Gastrocnemius medialis (tissue), 4 donors: Measurements from ENCODE around the gene AOC2. TPM values are rescaled to one million over a fixed set of nuclear protein-coding genes. Genes with fewer than 3 reads are reported as not detected.
A peak's percentile ranks its signal among the peaks of the same experiment; 100 is the strongest.

Source experiments
- ATAC-seq, 2 donors: fragments of 150-250 bp; one replicate each; pipeline ENCODE4 v1.9.1; 2016
- DNase-seq, 2 donors: peaks; one replicate each; pipeline ENCODE4 v3.0.0-alpha.2; 2019
- H3K27ac ChIP-seq, 4 donors: fragments of 200-600 bp; sonication (generic); 1 replicate in 1 of 4; 2 replicates in 3 of 4; pipeline ENCODE4 v1.5.1; 2016 to 2018; ENCODE audit warnings: mild to moderate bottlenecking in 2 of 4, moderate library complexity in 1 of 4
- H3K27me3 ChIP-seq, 3 donors: fragments of 200-600 bp; sonication (generic) in 2 of 3; 1 replicate in 1 of 3; 2 replicates in 2 of 3; pipeline versions ENCODE4 v1.5.1 to v1.6.0; 2016 to 2019; ENCODE audit warnings: mild to moderate bottlenecking in 1 of 3, moderate library complexity in 1 of 3
- H3K36me3 ChIP-seq, 2 donors: fragments of 200-600 bp; sonication (generic) in 1 of 2; one replicate each; pipeline ENCODE4 v1.5.1; 2017 to 2018
- H3K4me1 ChIP-seq, 2 donors: fragments of 200-600 bp; sonication (generic) in 1 of 2; one replicate each; pipeline ENCODE4 v1.5.1; 2016 to 2017; ENCODE audit warnings: mild to moderate bottlenecking in 2 of 2
- H3K4me3 ChIP-seq, 4 donors: fragments of 200-600 bp; sonication (generic) in 3 of 4; 1 replicate in 1 of 4; 2 replicates in 3 of 4; pipeline ENCODE4 v1.5.1; 2016 to 2019; ENCODE audit warnings: mild to moderate bottlenecking in 2 of 4
- H3K9me3 ChIP-seq, 3 donors: fragments of 200-600 bp; sonication (generic) in 2 of 3; 1 replicate in 1 of 3; 2 replicates in 2 of 3; pipeline ENCODE4 v1.5.1; 2016 to 2019
- POLR2A ChIP-seq, 2 donors: fragments of 450-650 bp; IDR thresholded peaks; one replicate each; pipeline ENCODE4 v1.6.1; 2017; ENCODE audit warnings: antibody characterized with exemption in 2 of 2, mild to moderate bottlenecking in 2 of 2, moderate library complexity in 2 of 2
- in situ Hi-C, 4 donors: fragments of 200-750 bp; cut with MboI; loops; one replicate each; pipeline versions ENCODE4 v1.15.0 to v1.8.0; 2017; ENCODE audit warnings: low sequenced_read_pairs in 4 of 4
- intact Hi-C: fragments of 100-400 bp; cut with DNase I; formaldehyde crosslinking; loops from one replicate; pipeline ENCODE4 v1.15.1; 2023; ENCODE audit warnings: low total_unique reads
- total RNA-seq, 4 donors: library from RNA; depleted of rRNA; stranded (reverse); fragments of >200 nt; gene quantifications; one replicate each; pipeline versions ENCODE4 v1.1.0 to v1.2.3, GENCODE V29; 2016
- TF ChIP-seq, protein P1 (sequence below), 5 experiments: fragments of 450-650 bp in 3 of 5; fragments of 200-600 bp in 2 of 5; sonication (generic) in 2 of 5; IDR thresholded peaks in 4 of 5; conservative IDR thresholded peaks in 1 of 5; 1 replicate in 4 of 5; 2 replicates in 1 of 5; pipeline ENCODE4 v1.5.1; 2016 to 2019; ENCODE audit warnings: antibody characterized with exemption in 5 of 5, mild to moderate bottlenecking in 3 of 5, moderate library complexity in 3 of 5

Gene AOC2
- total RNA-seq, 4 donors from 2014 or later = 0.81 to 1.2 (median 1.0) TPM

DNA sequence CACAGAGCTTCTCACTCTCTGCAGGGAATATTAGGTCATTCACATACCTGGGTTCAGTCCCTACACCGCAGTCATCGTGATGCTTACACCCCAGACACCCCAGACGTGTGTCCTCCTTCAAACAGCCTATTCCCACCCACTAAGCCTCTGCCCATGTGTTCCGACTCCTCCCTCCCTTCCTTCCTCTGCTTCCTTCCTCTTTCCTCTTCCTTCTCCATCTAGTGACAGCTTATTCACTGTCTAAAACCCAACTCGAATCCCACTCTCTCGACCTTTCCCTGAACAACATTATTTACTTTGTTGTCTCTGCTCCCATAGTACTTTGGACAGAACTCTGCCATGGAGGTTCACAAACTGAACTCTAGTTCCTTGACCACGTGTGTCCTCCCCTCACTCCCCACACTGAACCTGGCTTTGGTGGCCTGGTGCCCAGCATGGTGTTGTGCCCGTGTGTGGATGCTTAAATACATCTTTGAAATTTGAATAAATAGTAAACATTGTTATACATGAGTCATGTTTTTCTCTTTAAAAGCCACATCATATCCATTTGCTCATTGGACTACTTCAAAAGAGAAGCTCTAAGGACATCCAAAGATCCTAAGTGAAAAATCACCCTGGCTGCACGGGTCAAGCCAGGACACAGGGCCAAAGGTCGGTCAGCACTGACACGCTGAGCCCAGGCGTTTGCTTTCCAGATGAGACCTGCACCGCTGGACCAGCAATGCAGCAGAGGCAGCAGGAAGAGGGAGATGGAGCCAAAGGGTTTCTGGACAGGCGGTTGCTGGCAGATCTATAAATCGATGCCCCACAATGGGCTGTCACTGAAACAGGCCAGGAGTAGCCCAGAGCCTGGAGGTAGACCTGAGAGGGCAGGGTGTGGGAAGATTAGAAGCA, 42.1 kb downstream of the AOC2 start:
- Histone ChIP-seq H3K27ac (no peak overlapping the region), H3K36me3 (no peaks in the 10 kb centered on the region), H3K4me1 (peaks cover 4 to 6% of the 10 kb centered on the region in 2 donors), H3K27me3 (no peaks in the 10 kb centered on the region), H3K4me3 (no peak overlapping the region), H3K9me3 (no peaks in the 10 kb centered on the region)
- intact Hi-C loops = no loop called here
- in situ Hi-C loops = no loop called here
- no peak for DNase-seq
- TF ChIP-seq POLR2A (IDR thresholded peaks at IDR 0.05) = no peak
- TF ChIP-seq, protein P1, sequence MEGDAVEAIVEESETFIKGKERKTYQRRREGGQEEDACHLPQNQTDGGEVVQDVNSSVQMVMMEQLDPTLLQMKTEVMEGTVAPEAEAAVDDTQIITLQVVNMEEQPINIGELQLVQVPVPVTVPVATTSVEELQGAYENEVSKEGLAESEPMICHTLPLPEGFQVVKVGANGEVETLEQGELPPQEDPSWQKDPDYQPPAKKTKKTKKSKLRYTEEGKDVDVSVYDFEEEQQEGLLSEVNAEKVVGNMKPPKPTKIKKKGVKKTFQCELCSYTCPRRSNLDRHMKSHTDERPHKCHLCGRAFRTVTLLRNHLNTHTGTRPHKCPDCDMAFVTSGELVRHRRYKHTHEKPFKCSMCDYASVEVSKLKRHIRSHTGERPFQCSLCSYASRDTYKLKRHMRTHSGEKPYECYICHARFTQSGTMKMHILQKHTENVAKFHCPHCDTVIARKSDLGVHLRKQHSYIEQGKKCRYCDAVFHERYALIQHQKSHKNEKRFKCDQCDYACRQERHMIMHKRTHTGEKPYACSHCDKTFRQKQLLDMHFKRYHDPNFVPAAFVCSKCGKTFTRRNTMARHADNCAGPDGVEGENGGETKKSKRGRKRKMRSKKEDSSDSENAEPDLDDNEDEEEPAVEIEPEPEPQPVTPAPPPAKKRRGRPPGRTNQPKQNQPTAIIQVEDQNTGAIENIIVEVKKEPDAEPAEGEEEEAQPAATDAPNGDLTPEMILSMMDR (IDR thresholded peaks at IDR 0.05 in 4 of 5, conservative IDR thresholded peaks at IDR 0.05 in 1 of 5) = no peak
- no peak for ATAC-seq

DNA sequence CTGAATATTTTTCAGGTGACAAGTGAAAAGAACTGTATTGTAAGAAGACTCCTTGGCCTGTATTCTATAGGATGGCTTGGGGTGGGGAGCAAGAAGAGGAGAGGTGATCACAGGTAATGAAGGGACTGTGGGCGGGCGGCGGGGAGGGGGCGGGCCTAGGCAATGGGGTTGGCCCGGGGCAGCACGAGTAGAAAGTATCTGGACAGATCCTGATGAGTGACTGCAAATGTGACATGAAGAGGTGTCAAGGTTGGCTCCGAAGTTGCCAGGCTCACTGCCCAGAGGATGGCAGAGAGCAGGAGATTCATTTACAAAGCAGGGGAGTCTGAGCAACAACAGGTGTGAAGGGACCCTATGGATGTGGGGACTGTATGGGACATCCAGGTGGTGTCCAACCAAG, 45.4 kb downstream of the AOC2 start:
- TF ChIP-seq, protein P1 (IDR thresholded peaks at IDR 0.05 in 4 of 5, conservative IDR thresholded peaks at IDR 0.05 in 1 of 5) = no peak
- Histone ChIP-seq H3K27ac (no peak overlapping the region), H3K36me3 (no peaks in the 10 kb centered on the region), H3K4me3 (no peak overlapping the region), H3K9me3 (no peaks in the 10 kb centered on the region), H3K4me1 (peaks cover 34 to 37% of the 10 kb centered on the region in 2 donors), H3K27me3 (no peaks in the 10 kb centered on the region)
- in situ Hi-C loops (no loop called here), intact Hi-C loops (no loop called here)
- DNase-seq = no peak
- no peak for ATAC-seq

DNA sequence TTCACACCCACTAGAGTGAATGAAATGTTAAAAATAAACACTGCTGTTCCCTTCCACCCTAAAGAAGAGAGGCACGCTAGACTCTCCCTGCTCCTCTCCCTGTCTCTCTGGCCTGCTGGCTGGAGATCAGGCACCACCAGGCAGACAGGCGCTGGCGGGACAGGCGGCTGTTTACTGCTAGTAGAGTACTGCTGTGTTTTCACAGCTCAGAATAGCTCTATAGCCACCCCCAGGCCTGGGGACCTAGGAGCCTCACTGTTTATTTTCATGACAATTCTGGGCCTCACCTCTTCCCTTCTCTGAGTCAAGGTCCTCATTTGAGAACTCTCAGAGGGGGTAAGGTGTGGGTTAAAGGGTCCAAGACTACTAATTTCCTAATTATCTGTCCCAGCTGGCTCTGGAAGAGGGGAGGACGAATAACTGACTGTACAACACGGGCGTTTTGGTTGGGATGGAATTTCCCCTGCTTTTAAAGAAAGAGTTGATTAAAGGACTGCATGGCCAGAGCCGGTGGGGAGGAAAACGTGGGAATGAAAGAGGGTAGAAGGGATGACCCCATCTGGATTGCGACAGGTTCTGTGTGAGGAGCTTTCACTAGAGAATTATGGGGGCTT, 47.3 kb downstream of the AOC2 start:
- H3K9me3 ChIP-seq = no peaks in the 10 kb centered on the region
- peaks cover 39 to 41% of the 10 kb centered on the region in 2 donors for H3K4me1 ChIP-seq
- H3K27me3 ChIP-seq = no peaks in the 10 kb centered on the region
- intact Hi-C loops = no loop called here
- ATAC-seq (peak; percentile 73 to 78), DNase-seq (peak; percentile 67 to 73)
- no peak overlapping the region for H3K4me3 ChIP-seq
- H3K36me3 ChIP-seq = no peaks in the 10 kb centered on the region
- H3K27ac ChIP-seq = peak overlapping the region; percentile 85 to 90 (median 87)
- TF ChIP-seq, protein P1 (IDR thresholded peaks at IDR 0.05 in 4 of 5, conservative IDR thresholded peaks at IDR 0.05 in 1 of 5) = no peak
- TF ChIP-seq POLR2A (IDR thresholded peaks at IDR 0.05) = no peak
- in situ Hi-C loops = no loop called here

DNA sequence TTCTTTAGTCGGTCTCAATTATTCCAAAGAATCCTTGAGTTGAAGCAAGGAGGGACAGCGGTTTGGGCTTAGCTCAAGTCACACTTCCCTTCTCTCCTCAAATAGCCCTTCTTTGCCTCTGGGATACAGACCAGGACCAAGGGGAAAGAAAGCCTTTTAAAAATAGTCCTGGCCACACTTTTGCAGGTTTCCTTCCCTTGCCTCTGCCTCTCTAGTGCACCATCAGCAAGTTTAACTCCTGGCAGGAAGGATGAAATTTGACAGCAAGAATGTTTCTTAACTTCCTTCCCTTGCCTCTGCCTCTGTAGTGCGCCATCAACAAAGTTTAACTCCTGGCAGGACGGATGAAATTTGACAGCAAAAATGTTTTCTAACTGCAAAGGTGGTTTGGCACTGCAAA, 49.0 kb downstream of the AOC2 start:
- H3K27me3 ChIP-seq = no peaks in the 10 kb centered on the region
- ATAC-seq (peak; percentile 4 to 63), DNase-seq (no peak)
- intact Hi-C loops = no loop called here
- in situ Hi-C loops = no loop called here
- H3K4me1 ChIP-seq = peaks cover 39% of the 10 kb centered on the region in 2 donors
- peak overlapping the region; percentile 85 to 90 (median 87) for H3K27ac ChIP-seq
- H3K4me3 ChIP-seq = no peak overlapping the region
- no peaks in the 10 kb centered on the region for H3K9me3 ChIP-seq
- TF ChIP-seq, protein P1 (IDR thresholded peaks at IDR 0.05 in 4 of 5, conservative IDR thresholded peaks at IDR 0.05 in 1 of 5) = no peak
- TF ChIP-seq POLR2A (IDR thresholded peaks at IDR 0.05) = no peak
- no peaks in the 10 kb centered on the region for H3K36me3 ChIP-seq
